ENCODE results near the gene ERRFI1. TPM values are rescaled to one million over a fixed set of nuclear protein-coding genes. Genes with fewer than 3 reads are reported as not detected.

ERRFI1 gene
- total RNA-seq, 2 experiments from 2014 or later, result not detected

DNA sequence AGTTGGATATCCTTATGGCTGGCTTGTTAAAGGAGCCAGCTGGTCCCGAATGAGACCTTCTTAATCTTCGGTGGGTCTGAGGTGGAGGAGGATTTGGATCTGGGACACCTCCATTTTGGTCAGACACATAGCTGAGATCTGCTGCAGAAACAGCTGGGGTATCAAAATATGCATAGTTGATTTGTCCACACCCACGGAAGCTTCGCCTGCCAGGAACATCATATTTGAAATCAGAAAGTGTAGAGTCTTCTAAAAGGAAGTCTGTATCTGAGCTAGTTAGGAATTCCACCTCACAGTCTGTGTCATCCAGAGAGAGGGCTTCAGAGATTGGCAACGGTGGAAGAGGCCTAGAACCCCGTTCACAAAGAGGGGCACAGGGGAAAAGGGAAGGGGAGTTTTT, 12.3 kb downstream of the ERRFI1 start:
- ChIA-PET POLR2A (no interaction called here), CTCF (ENCODE audit: unreplicated experiment) (no interaction called here)
- no TSS peak for BruUV-seq (replicated peaks)
- no peak for DNase-seq (ENCODE audit: low spot score)
- H3K4me2 ChIP-seq (ENCODE audit: low read length), result no peak overlapping the region
- H2AFZ ChIP-seq (ENCODE audit: low read length), result no peak overlapping the region
- H3K4me3 ChIP-seq (ENCODE audit: low read depth, low read length, poor library complexity, severe bottlenecking), result no peak overlapping the region
- no peaks in the 10 kb centered on the region for H3K79me2 ChIP-seq (ENCODE audit: insufficient read depth, low read depth, low read length)
- H4K20me1 ChIP-seq (ENCODE audit: insufficient read depth, low read length), result no peaks in the 10 kb centered on the region
- H3K27ac ChIP-seq (ENCODE audit: low read depth, low read length, poor library complexity, severe bottlenecking), result no peak overlapping the region
- H3K4me1 ChIP-seq (ENCODE audit: insufficient read depth, low read length, poor library complexity, severe bottlenecking), result no peaks in the 10 kb centered on the region
- no peaks in the 10 kb centered on the region for H3K9me2 ChIP-seq (ENCODE audit: insufficient read depth, low read length)
- no peaks in the 10 kb centered on the region for H3K9me3 ChIP-seq (ENCODE audit: low read length)
- TF ChIP-seq, protein P1, sequence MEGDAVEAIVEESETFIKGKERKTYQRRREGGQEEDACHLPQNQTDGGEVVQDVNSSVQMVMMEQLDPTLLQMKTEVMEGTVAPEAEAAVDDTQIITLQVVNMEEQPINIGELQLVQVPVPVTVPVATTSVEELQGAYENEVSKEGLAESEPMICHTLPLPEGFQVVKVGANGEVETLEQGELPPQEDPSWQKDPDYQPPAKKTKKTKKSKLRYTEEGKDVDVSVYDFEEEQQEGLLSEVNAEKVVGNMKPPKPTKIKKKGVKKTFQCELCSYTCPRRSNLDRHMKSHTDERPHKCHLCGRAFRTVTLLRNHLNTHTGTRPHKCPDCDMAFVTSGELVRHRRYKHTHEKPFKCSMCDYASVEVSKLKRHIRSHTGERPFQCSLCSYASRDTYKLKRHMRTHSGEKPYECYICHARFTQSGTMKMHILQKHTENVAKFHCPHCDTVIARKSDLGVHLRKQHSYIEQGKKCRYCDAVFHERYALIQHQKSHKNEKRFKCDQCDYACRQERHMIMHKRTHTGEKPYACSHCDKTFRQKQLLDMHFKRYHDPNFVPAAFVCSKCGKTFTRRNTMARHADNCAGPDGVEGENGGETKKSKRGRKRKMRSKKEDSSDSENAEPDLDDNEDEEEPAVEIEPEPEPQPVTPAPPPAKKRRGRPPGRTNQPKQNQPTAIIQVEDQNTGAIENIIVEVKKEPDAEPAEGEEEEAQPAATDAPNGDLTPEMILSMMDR (conservative IDR thresholded peaks at IDR 0.05; ENCODE audit: low read length), result no peak
- TF ChIP-seq EZH2phosphoT487 (IDR thresholded peaks at IDR 0.05; ENCODE audit: borderline replicate concordance, low read depth, low read length), result no peak
- intact Hi-C loops (cut with micrococcal nuclease; ENCODE audit: unreplicated experiment), result no loop called here
- no peaks in the 10 kb centered on the region for H3K36me3 ChIP-seq (ENCODE audit: insufficient read depth, low read length)

GRCh38 chr1:8013399-8013798, 12.7 kb downstream of the ERRFI1 start:
- ChIA-PET CTCF (ENCODE audit: unreplicated experiment) (no interaction called here), POLR2A (no interaction called here)
- Histone ChIP-seq H3K4me1 (ENCODE audit: insufficient read depth, low read length, poor library complexity, severe bottlenecking) (no peaks in the 10 kb centered on the region), H3K4me3 (ENCODE audit: low read depth, low read length, poor library complexity, severe bottlenecking) (no peak overlapping the region), H3K36me3 (ENCODE audit: insufficient read depth, low read length) (no peaks in the 10 kb centered on the region), H3K9me2 (ENCODE audit: insufficient read depth, low read length) (no peaks in the 10 kb centered on the region), H3K27ac (ENCODE audit: low read depth, low read length, poor library complexity, severe bottlenecking) (no peak overlapping the region), H3K79me2 (ENCODE audit: insufficient read depth, low read depth, low read length) (no peaks in the 10 kb centered on the region), H3K4me2 (ENCODE audit: low read length) (no peak overlapping the region), H3K9me3 (ENCODE audit: low read length) (no peaks in the 10 kb centered on the region), H2AFZ (ENCODE audit: low read length) (no peak overlapping the region), H4K20me1 (ENCODE audit: insufficient read depth, low read length) (no peaks in the 10 kb centered on the region)
- no peak for DNase-seq (ENCODE audit: low spot score)
- intact Hi-C loops (cut with micrococcal nuclease; ENCODE audit: unreplicated experiment), result no loop called here
- TF ChIP-seq, protein P1 (conservative IDR thresholded peaks at IDR 0.05; ENCODE audit: low read length), result no peak
- no peak for TF ChIP-seq EZH2phosphoT487 (IDR thresholded peaks at IDR 0.05; ENCODE audit: borderline replicate concordance, low read depth, low read length)
- BruUV-seq (replicated peaks), result no TSS peak

DNA sequence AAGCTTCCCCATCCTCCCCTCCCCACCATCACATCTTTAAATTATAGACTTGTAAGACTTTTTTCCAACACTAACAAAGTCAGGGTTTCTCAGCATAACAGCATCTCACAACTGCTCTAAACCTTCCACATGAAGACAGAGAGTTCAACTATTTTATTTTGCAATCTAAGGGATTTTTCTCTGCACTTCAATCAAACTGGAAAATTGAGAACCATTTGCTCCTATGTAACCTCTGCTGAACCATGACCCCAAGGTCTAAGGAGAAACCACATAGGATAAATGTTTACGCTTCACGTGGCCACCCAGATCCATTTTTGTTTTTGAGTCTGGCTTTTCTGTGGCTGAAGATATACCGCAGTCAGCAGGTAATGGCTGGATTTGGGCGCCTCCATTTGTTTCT, 13.2 kb downstream of the ERRFI1 start:
- Histone ChIP-seq H3K27ac (ENCODE audit: low read depth, low read length, poor library complexity, severe bottlenecking) (no peak overlapping the region), H3K4me1 (ENCODE audit: insufficient read depth, low read length, poor library complexity, severe bottlenecking) (no peaks in the 10 kb centered on the region), H3K79me2 (ENCODE audit: insufficient read depth, low read depth, low read length) (no peaks in the 10 kb centered on the region), H3K9me3 (ENCODE audit: low read length) (no peaks in the 10 kb centered on the region), H4K20me1 (ENCODE audit: insufficient read depth, low read length) (no peaks in the 10 kb centered on the region), H3K4me2 (ENCODE audit: low read length) (no peak overlapping the region), H2AFZ (ENCODE audit: low read length) (no peak overlapping the region), H3K9me2 (ENCODE audit: insufficient read depth, low read length) (no peaks in the 10 kb centered on the region), H3K4me3 (ENCODE audit: low read depth, low read length, poor library complexity, severe bottlenecking) (no peak overlapping the region), H3K36me3 (ENCODE audit: insufficient read depth, low read length) (no peaks in the 10 kb centered on the region)
- CTCF ChIA-PET (ENCODE audit: unreplicated experiment), result no interaction called here
- no TSS peak for BruUV-seq (replicated peaks)
- intact Hi-C loops (cut with micrococcal nuclease; ENCODE audit: unreplicated experiment), result no loop called here
- no peak for DNase-seq (ENCODE audit: low spot score)
- POLR2A ChIA-PET, result no interaction called here
- TF ChIP-seq, protein P1 (conservative IDR thresholded peaks at IDR 0.05; ENCODE audit: low read length), result no peak
- TF ChIP-seq EZH2phosphoT487 (IDR thresholded peaks at IDR 0.05; ENCODE audit: borderline replicate concordance, low read depth, low read length), result no peak
